HEK293 (cell line): Measurements from ENCODE around the gene PLEKHJ1.

Experiments used
- ATF2 ChIP-seq: fragments of 450-650 bp; formaldehyde crosslinking; IDR thresholded peaks from 2 replicates; pipeline ENCODE4 v1.5.1; 2016; ENCODE audit warnings: missing biosample characterization, missing genetic modification characterization, low read depth
- BCL11B ChIP-seq: fragments of 450-650 bp; formaldehyde crosslinking; IDR thresholded peaks from 2 replicates; pipeline ENCODE4 v1.5.1; 2016; ENCODE audit warnings: low read depth, missing biosample characterization, missing genetic modification characterization
- EGR2 ChIP-seq: fragments of 450-650 bp; formaldehyde crosslinking; IDR thresholded peaks from 2 replicates; pipeline ENCODE4 v1.5.1; 2016; ENCODE audit warnings: low read depth, missing biosample characterization, missing genetic modification characterization
- GLI4 ChIP-seq: fragments of 450-650 bp; formaldehyde crosslinking; IDR thresholded peaks from 2 replicates; pipeline ENCODE4 v1.5.1; 2016; ENCODE audit warnings: missing biosample characterization, missing genetic modification characterization
- GLIS2 ChIP-seq: fragments of 450-650 bp; formaldehyde crosslinking; IDR thresholded peaks from 2 replicates; pipeline ENCODE4 v1.5.1; 2016; ENCODE audit warnings: missing biosample characterization, missing genetic modification characterization
- OVOL3 ChIP-seq: fragments of 450-650 bp; formaldehyde crosslinking; IDR thresholded peaks from 2 replicates; pipeline ENCODE4 v1.5.1; 2016; ENCODE audit warnings: missing biosample characterization, missing genetic modification characterization
- RBAK ChIP-seq: fragments of 450-650 bp; formaldehyde crosslinking; IDR thresholded peaks from 2 replicates; pipeline ENCODE4 v1.5.1; 2016; ENCODE audit warnings: missing biosample characterization, missing genetic modification characterization
- ZBTB11 ChIP-seq: fragments of 450-650 bp; formaldehyde crosslinking; conservative IDR thresholded peaks from 2 replicates; pipeline ENCODE4 v1.5.1; 2016; ENCODE audit warnings: low read depth, missing biosample characterization, missing genetic modification characterization
- ZBTB21 ChIP-seq: fragments of 450-650 bp; formaldehyde crosslinking; IDR thresholded peaks from 2 replicates; pipeline ENCODE4 v1.5.1; 2017; ENCODE audit warnings: missing biosample characterization, missing genetic modification characterization
- ZBTB8A ChIP-seq: fragments of 450-650 bp; formaldehyde crosslinking; IDR thresholded peaks from 2 replicates; pipeline ENCODE4 v1.5.1; 2016; ENCODE audit warnings: missing biosample characterization, missing genetic modification characterization
- ZNF112 ChIP-seq: fragments of 450-650 bp; formaldehyde crosslinking; IDR thresholded peaks from 2 replicates; pipeline ENCODE4 v1.5.0; 2017; ENCODE audit warnings: missing biosample characterization, missing genetic modification characterization
- ZNF121 ChIP-seq: fragments of 450-650 bp; formaldehyde crosslinking; IDR thresholded peaks from 2 replicates; pipeline ENCODE4 v1.5.1; 2016; ENCODE audit warnings: missing biosample characterization, missing genetic modification characterization
- ZNF174 ChIP-seq: fragments of 450-650 bp; formaldehyde crosslinking; IDR thresholded peaks from 2 replicates; pipeline ENCODE4 v1.5.0; 2017; ENCODE audit warnings: missing biosample characterization, mild to moderate bottlenecking, missing genetic modification characterization
- ZNF24 ChIP-seq: fragments of 450-650 bp; formaldehyde crosslinking; IDR thresholded peaks from 2 replicates; pipeline ENCODE4 v1.5.1; 2016; ENCODE audit warnings: missing biosample characterization, missing genetic modification characterization
- ZNF248 ChIP-seq: fragments of 450-650 bp; formaldehyde crosslinking; IDR thresholded peaks from 2 replicates; pipeline ENCODE4 v1.5.1; 2017; ENCODE audit warnings: missing biosample characterization, missing genetic modification characterization
- ZNF266 ChIP-seq: fragments of 450-650 bp; formaldehyde crosslinking; IDR thresholded peaks from 2 replicates; pipeline ENCODE4 v1.5.1; 2016; ENCODE audit warnings: missing biosample characterization, missing genetic modification characterization, low read depth
- ZNF311 ChIP-seq: fragments of 450-650 bp; formaldehyde crosslinking; IDR thresholded peaks from 2 replicates; pipeline ENCODE4 v1.5.1; 2017; ENCODE audit warnings: missing biosample characterization, missing genetic modification characterization, borderline replicate concordance
- ZNF501 ChIP-seq: fragments of 450-650 bp; formaldehyde crosslinking; IDR thresholded peaks from 2 replicates; pipeline ENCODE4 v1.5.1; 2016; ENCODE audit warnings: missing biosample characterization, missing genetic modification characterization
- ZNF514 ChIP-seq: fragments of 450-650 bp; formaldehyde crosslinking; IDR thresholded peaks from 2 replicates; pipeline ENCODE4 v1.5.1; 2016; ENCODE audit warnings: missing biosample characterization, missing genetic modification characterization
- ZNF610 ChIP-seq: fragments of 450-650 bp; formaldehyde crosslinking; IDR thresholded peaks from 2 replicates; pipeline ENCODE4 v1.5.1; 2016; ENCODE audit warnings: missing biosample characterization, missing genetic modification characterization, borderline replicate concordance
- ZNF777 ChIP-seq: fragments of 450-650 bp; formaldehyde crosslinking; IDR thresholded peaks from 2 replicates; pipeline ENCODE4 v1.5.1; 2017; ENCODE audit warnings: missing biosample characterization, missing genetic modification characterization, borderline replicate concordance
- ZNF843 ChIP-seq: fragments of 450-650 bp; formaldehyde crosslinking; IDR thresholded peaks from 2 replicates; pipeline ENCODE4 v1.5.1; 2016; ENCODE audit warnings: missing biosample characterization, missing genetic modification characterization
- ZSCAN18 ChIP-seq: fragments of 450-650 bp; formaldehyde crosslinking; IDR thresholded peaks from 2 replicates; pipeline ENCODE4 v1.5.1; 2016; ENCODE audit warnings: missing biosample characterization, missing genetic modification characterization
- ZSCAN30 ChIP-seq: fragments of 450-650 bp; IDR thresholded peaks from 2 replicates; pipeline ENCODE4 v1.5.1; 2018; ENCODE audit warnings: missing biosample characterization, mild to moderate bottlenecking, missing genetic modification characterization, moderate library complexity
- TF ChIP-seq, protein P1 (sequence below): fragments of 450-650 bp; formaldehyde crosslinking; IDR thresholded peaks from 2 replicates; pipeline ENCODE4 v1.5.1; 2016; ENCODE audit warnings: missing biosample characterization, missing genetic modification characterization
- TF ChIP-seq, protein P2 (sequence below): fragments of 450-650 bp; formaldehyde crosslinking; IDR thresholded peaks from 2 replicates; pipeline ENCODE4 v1.5.1; 2016; ENCODE audit warnings: missing biosample characterization, missing genetic modification characterization, low read depth

PLEKHJ1 gene

GRCh38 chr19:2236314-2237050 lies at the start of gene PLEKHJ1, which contains the start of gene SF3A2 (continued):
- no peak for TF ChIP-seq ZSCAN18 (tag by site-specific recombination)
- TF ChIP-seq, protein P1, sequence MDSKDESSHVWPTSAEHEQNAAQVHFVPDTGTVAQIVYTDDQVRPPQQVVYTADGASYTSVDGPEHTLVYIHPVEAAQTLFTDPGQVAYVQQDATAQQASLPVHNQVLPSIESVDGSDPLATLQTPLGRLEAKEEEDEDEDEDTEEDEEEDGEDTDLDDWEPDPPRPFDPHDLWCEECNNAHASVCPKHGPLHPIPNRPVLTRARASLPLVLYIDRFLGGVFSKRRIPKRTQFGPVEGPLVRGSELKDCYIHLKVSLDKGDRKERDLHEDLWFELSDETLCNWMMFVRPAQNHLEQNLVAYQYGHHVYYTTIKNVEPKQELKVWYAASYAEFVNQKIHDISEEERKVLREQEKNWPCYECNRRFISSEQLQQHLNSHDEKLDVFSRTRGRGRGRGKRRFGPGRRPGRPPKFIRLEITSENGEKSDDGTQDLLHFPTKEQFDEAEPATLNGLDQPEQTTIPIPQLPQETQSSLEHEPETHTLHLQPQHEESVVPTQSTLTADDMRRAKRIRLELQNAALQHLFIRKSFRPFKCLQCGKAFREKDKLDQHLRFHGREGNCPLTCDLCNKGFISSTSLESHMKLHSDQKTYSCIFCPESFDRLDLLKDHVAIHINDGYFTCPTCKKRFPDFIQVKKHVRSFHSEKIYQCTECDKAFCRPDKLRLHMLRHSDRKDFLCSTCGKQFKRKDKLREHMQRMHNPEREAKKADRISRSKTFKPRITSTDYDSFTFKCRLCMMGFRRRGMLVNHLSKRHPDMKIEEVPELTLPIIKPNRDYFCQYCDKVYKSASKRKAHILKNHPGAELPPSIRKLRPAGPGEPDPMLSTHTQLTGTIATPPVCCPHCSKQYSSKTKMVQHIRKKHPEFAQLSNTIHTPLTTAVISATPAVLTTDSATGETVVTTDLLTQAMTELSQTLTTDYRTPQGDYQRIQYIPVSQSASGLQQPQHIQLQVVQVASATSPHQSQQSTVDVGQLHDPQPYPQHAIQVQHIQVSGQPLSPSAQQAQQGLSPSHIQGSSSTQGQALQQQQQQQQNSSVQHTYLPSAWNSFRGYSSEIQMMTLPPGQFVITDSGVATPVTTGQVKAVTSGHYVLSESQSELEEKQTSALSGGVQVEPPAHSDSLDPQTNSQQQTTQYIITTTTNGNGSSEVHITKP (tag by site-specific recombination): peak; percentile 42; the same call in 1 of the 2 replicates
- peak; percentile 46; the same call in 1 of the 2 replicates for TF ChIP-seq ZNF24
- TF ChIP-seq GLI4 (tag by site-specific recombination): peak; percentile 55; the same call in 1 of the 2 replicates
- no peak for TF ChIP-seq RBAK (tag by site-specific recombination)
- TF ChIP-seq BCL11B (tag by site-specific recombination): 0 out of 2 replicates have a peak, but pooled peaks have one; percentile 73
- TF ChIP-seq ZSCAN30 (tag by site-specific recombination): peak; percentile 69; the same call in 1 of the 2 replicates
- TF ChIP-seq, protein P2, sequence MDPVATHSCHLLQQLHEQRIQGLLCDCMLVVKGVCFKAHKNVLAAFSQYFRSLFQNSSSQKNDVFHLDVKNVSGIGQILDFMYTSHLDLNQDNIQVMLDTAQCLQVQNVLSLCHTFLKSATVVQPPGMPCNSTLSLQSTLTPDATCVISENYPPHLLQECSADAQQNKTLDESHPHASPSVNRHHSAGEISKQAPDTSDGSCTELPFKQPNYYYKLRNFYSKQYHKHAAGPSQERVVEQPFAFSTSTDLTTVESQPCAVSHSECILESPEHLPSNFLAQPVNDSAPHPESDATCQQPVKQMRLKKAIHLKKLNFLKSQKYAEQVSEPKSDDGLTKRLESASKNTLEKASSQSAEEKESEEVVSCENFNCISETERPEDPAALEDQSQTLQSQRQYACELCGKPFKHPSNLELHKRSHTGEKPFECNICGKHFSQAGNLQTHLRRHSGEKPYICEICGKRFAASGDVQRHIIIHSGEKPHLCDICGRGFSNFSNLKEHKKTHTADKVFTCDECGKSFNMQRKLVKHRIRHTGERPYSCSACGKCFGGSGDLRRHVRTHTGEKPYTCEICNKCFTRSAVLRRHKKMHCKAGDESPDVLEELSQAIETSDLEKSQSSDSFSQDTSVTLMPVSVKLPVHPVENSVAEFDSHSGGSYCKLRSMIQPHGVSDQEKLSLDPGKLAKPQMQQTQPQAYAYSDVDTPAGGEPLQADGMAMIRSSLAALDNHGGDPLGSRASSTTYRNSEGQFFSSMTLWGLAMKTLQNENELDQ (tag by site-specific recombination): no peak
- TF ChIP-seq GLIS2 (tag by site-specific recombination): no peak; the same call in 1 of the 2 replicates
- peak; percentile 81 for TF ChIP-seq EGR2
- TF ChIP-seq ZBTB11 (tag by site-specific recombination): peak; percentile 92
- TF ChIP-seq ZNF610 (tag by site-specific recombination): peak; percentile 91
- TF ChIP-seq ZNF248 (tag by site-specific recombination): no peak
- no peak for TF ChIP-seq ATF2 (tag by site-specific recombination)
- TF ChIP-seq ZNF777: no peak
- peak; percentile 79 for TF ChIP-seq ZNF501
- peak; percentile 33 for TF ChIP-seq ZNF843 (tag by site-specific recombination)
- no peak for TF ChIP-seq ZNF266 (tag by site-specific recombination)
- no peak for TF ChIP-seq ZNF174 (tag by site-specific recombination)
- TF ChIP-seq ZBTB8A: peak; percentile 58; the same call in 1 of the 2 replicates
- TF ChIP-seq ZBTB21 (tag by site-specific recombination): no peak
- no peak for TF ChIP-seq ZNF121 (tag by site-specific recombination)
- no peak for TF ChIP-seq OVOL3 (tag by site-specific recombination)
- TF ChIP-seq ZNF311 (tag by site-specific recombination): no peak
- no peak for TF ChIP-seq ZNF514 (tag by site-specific recombination)
- TF ChIP-seq ZNF112 (tag by site-specific recombination): no peak
